Measurements from ENCODE around the gene IL1RL2.

IL1RL2 gene

GRCh38 chr2:102140377-102140776, 46.4 kb upstream of the IL1RL2 start:
- DNase-seq (ENCODE audit: low read depth in 1 of 2, low spot score in 1 of 2): no peak
- TF ChIP-seq POLR2AphosphoS5 (IDR thresholded peaks at IDR 0.05; ENCODE audit: low read depth) (no peak), REST (IDR thresholded peaks at IDR 0.05; ENCODE audit: insufficient replicate concordance, low read depth) (no peak), GABPA (IDR thresholded peaks at IDR 0.05; ENCODE audit: low read depth) (no peak), CTCF (IDR thresholded peaks at IDR 0.05; ENCODE audit: insufficient read depth, low read length) (no peak), SPI1 (IDR thresholded peaks at IDR 0.05; ENCODE audit: borderline replicate concordance, low read depth) (no peak)
- Histone ChIP-seq H3K4me3 (replicated peaks; ENCODE audit: insufficient read depth, low read length) (no peak overlapping the region), H3K27me3 (ENCODE audit: insufficient read depth, poor library complexity, severe bottlenecking) (no peaks in the 10 kb centered on the region), H3K27ac (replicated peaks) (no peak overlapping the region)

GRCh38 chr2:102141011-102141943, 45.5 kb upstream of the IL1RL2 start:
- TF ChIP-seq POLR2AphosphoS5 (IDR thresholded peaks at IDR 0.05; ENCODE audit: low read depth): no peak
- no peak for TF ChIP-seq REST (IDR thresholded peaks at IDR 0.05; ENCODE audit: insufficient replicate concordance, low read depth)
- TF ChIP-seq SPI1 (IDR thresholded peaks at IDR 0.05; ENCODE audit: borderline replicate concordance, low read depth): no peak
- TF ChIP-seq CTCF (IDR thresholded peaks at IDR 0.05; ENCODE audit: insufficient read depth, low read length): no peak
- TF ChIP-seq GABPA (IDR thresholded peaks at IDR 0.05; ENCODE audit: low read depth): no peak
- H3K27ac ChIP-seq (replicated peaks): no peak overlapping the region
- DNase-seq (ENCODE audit: low read depth in 1 of 2, low spot score in 1 of 2): no peak
- no peaks in the 10 kb centered on the region for H3K27me3 ChIP-seq (ENCODE audit: insufficient read depth, poor library complexity, severe bottlenecking)
- H3K4me3 ChIP-seq (replicated peaks; ENCODE audit: insufficient read depth, low read length): no peak overlapping the region

GRCh38 chr2:102141970-102142828, 44.6 kb upstream of the IL1RL2 start, which contains the start of gene IL1R1:
IL1R1 (plus strand) TSS chr2:102142746; CDS start chr2:102157725, 14,979 bp downstream.
- Histone ChIP-seq H3K4me3 (replicated peaks; ENCODE audit: insufficient read depth, low read length) (peak within 1 kb of the TSS; percentile 39), H3K27me3 (ENCODE audit: insufficient read depth, poor library complexity, severe bottlenecking) (no peaks in the 10 kb centered on the region), H3K27ac (replicated peaks) (peak within 1 kb of the TSS; percentile 63)
- DNase-seq (ENCODE audit: low read depth in 1 of 2, low spot score in 1 of 2): peak; percentile 11 to 21
- TF ChIP-seq CTCF (IDR thresholded peaks at IDR 0.05; ENCODE audit: insufficient read depth, low read length): no peak
- TF ChIP-seq GABPA (IDR thresholded peaks at IDR 0.05; ENCODE audit: low read depth): no peak
- no peak for TF ChIP-seq SPI1 (IDR thresholded peaks at IDR 0.05; ENCODE audit: borderline replicate concordance, low read depth)
- TF ChIP-seq REST (IDR thresholded peaks at IDR 0.05; ENCODE audit: insufficient replicate concordance, low read depth): no peak
- no peak for TF ChIP-seq POLR2AphosphoS5 (IDR thresholded peaks at IDR 0.05; ENCODE audit: low read depth)

All from HL-60 (cell line).